Measurements from ENCODE around the gene BEGAIN. TPM values are rescaled to one million over a fixed set of nuclear protein-coding genes. Genes with fewer than 3 reads are reported as not detected.

BEGAIN gene
- polyA plus RNA-seq, 4 donors, result 1.2 to 3.6 (median 1.8) TPM

GRCh38 chr14:100554696-100555320 is 32.4 kb downstream of the BEGAIN start:
- DNase-seq (ENCODE audit: low read depth in 4 of 4, low spot score in 3 of 4), result no peak

GRCh38 chr14:100554082-100554677 is 33.0 kb downstream of the BEGAIN start:
- DNase-seq (ENCODE audit: low read depth in 4 of 4, low spot score in 3 of 4), result peak in 2 of 4 donors; percentile 22 to 33

GRCh38 chr14:100553471-100553870 is 33.7 kb downstream of the BEGAIN start:
- no peak for DNase-seq (ENCODE audit: low read depth in 4 of 4, low spot score in 3 of 4)

GRCh38 chr14:100552524-100553125 is 34.6 kb downstream of the BEGAIN start:
- no peak for DNase-seq (ENCODE audit: low read depth in 4 of 4, low spot score in 3 of 4)

- DNase-seq (ENCODE audit: low read depth in 4 of 4, low spot score in 3 of 4), result no peak
Observed at GRCh38 chr14:100551056-100551455, 36.2 kb downstream of the BEGAIN start.

GRCh38 chr14:100549834-100550625 is 37.2 kb downstream of the BEGAIN start:
- DNase-seq (ENCODE audit: low read depth in 4 of 4, low spot score in 3 of 4), result no peak

GRCh38 chr14:100548939-100549338 is 38.3 kb downstream of the BEGAIN start:
- DNase-seq (ENCODE audit: low read depth in 4 of 4, low spot score in 3 of 4), result no peak

- DNase-seq (ENCODE audit: low read depth in 4 of 4, low spot score in 3 of 4), result no peak
Observed at GRCh38 chr14:100548295-100548655, 38.9 kb downstream of the BEGAIN start.

GRCh38 chr14:100547633-100548294 is 39.5 kb downstream of the BEGAIN start:
- DNase-seq (ENCODE audit: low read depth in 4 of 4, low spot score in 3 of 4), result no peak

GRCh38 chr14:100546051-100546443 is 41.2 kb downstream of the BEGAIN start:
- DNase-seq (ENCODE audit: low read depth in 4 of 4, low spot score in 3 of 4), result no peak

GRCh38 chr14:100545359-100545758 is 41.9 kb downstream of the BEGAIN start:
- DNase-seq (ENCODE audit: low read depth in 4 of 4, low spot score in 3 of 4), result no peak

- no peak for DNase-seq (ENCODE audit: low read depth in 4 of 4, low spot score in 3 of 4)
Observed at GRCh38 chr14:100544506-100545141, 42.6 kb downstream of the BEGAIN start.

GRCh38 chr14:100543471-100544455 is 43.5 kb downstream of the BEGAIN start:
- DNase-seq (ENCODE audit: low read depth in 4 of 4, low spot score in 3 of 4), result no peak

GRCh38 chr14:100542619-100543205 is 44.5 kb downstream of the BEGAIN start:
- no peak for DNase-seq (ENCODE audit: low read depth in 4 of 4, low spot score in 3 of 4)

- DNase-seq (ENCODE audit: low read depth in 4 of 4, low spot score in 3 of 4), result no peak
Observed at GRCh38 chr14:100541621-100542560, 45.3 kb downstream of the BEGAIN start.

GRCh38 chr14:100540926-100541620 is 46.1 kb downstream of the BEGAIN start:
- no peak for DNase-seq (ENCODE audit: low read depth in 4 of 4, low spot score in 3 of 4)
